GM21447 (cell line): ENCODE measurements around the gene RRP9.

Experiments
- ATAC-seq: cut with Tn5 transposase; IDR thresholded peaks from one replicate; pipeline ENCODE4 v1.9.1; 2021; ENCODE audit not compliant: unreplicated experiment

RRP9 gene

DNA sequence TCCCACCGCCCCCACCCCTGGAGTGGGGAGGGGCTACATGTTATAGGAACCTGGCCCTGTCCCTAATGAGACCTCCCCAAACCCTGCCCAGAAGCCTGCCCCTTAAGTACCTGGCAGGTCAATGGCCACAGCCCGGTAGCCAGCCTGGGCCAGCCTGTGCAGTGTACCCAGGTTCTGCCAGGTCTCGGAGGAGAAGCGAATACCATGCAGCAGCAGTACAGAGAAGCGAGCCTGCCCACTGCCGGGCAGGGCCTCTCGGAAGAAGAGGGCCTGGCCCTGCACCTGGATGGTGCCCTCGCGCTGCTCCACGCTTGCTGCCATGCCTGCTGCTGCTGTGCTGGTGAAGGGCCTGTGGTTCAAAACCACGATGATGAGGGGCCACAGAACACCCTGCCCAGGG, 29.6 kb upstream of the RRP9 start:
- no peak for ATAC-seq

DNA sequence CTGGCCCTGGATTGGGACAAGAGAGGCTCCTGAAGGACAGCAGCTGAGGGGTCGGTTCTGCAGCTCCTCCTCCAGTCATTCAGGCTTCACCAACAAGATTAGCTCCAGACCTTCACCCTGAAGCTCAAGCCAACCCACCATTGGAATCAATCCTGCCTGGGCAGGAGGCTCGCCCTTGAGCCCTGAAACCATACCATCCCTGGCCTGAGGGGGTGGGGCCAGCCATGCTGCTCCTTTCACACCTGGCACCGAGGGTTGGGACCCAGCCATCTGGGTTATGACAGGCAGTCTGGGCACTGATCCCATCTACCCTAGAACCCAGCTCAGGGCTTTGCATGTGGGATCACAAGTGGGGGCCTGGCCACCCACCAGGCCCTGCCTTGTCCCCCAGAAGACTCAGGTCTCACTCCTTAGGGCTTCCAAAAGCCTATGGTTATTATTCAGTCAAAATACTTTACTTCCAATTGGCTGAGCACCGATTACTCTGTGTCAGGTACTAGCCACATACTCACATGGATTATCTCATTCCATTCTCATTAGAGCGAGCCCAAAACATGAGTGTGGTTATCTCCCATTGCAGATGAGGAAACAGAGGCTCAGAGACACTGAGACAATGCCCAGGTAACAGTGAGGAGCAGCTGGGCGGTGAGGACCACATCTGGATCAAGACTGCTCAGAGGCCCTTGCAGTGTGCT, 29.0 kb upstream of the RRP9 start:
- ATAC-seq: no peak

DNA sequence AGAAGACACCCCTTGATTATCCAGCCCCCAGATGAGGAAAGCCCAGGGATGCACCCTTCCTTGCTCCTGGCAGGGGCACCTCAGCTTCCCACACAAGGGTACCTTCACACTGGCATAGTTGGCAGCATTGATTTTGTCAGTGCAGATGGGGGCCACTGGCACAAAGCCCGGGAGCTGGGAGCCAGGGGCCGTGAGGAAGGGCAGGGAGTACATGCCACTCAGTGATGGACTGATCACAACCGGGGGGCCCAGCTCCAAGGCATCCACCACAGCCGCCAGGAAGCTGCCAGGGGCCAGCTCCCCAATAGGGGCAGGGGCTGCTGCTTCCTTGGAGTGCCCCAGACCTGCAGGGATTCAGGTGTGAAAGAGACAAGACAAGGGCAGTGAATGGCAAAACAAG, 28.1 kb upstream of the RRP9 start:
- no peak for ATAC-seq

DNA sequence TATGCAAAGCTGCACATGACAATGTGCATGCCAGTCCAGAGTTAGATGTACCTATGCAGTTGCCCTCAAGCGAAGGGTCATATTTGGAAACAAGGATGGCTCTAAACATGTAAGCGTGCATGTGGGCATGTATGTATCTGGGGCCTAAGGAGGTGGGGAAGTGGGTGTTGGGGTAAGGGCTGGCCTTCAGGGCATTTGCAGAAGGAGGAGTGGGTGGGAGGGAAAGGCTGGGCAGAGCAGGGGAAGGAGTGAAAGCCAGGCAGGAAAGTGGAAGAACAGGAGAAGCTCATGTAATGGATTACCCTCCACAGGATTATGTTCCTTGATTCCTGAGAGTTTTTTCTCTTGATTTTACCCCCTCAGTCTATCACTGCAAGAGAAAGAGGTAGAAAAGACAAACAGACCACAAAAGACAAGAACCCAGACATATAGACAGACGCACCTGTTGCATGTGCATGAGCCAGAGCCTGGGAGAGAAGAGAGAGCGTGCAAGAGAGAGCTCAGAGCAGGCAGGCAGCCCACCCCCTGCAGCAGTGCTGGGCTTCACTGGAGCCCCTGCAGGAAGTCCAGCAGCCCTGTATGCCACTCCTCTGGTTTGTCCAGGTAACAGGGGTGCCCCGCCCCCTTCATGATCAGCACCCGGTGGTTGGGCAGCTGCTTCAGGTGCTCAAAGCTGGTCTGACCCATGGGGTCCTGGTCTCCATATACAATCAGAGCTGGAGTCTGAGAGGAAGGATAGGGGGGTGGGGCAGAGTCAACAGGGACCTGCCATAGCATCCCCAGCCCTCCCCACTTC, 27.4 kb upstream of the RRP9 start:
- ATAC-seq: no peak

- no peak for ATAC-seq
These were observed 26.6 kb upstream of the RRP9 start for GRCh38 chr3:51968170-51968775.

DNA sequence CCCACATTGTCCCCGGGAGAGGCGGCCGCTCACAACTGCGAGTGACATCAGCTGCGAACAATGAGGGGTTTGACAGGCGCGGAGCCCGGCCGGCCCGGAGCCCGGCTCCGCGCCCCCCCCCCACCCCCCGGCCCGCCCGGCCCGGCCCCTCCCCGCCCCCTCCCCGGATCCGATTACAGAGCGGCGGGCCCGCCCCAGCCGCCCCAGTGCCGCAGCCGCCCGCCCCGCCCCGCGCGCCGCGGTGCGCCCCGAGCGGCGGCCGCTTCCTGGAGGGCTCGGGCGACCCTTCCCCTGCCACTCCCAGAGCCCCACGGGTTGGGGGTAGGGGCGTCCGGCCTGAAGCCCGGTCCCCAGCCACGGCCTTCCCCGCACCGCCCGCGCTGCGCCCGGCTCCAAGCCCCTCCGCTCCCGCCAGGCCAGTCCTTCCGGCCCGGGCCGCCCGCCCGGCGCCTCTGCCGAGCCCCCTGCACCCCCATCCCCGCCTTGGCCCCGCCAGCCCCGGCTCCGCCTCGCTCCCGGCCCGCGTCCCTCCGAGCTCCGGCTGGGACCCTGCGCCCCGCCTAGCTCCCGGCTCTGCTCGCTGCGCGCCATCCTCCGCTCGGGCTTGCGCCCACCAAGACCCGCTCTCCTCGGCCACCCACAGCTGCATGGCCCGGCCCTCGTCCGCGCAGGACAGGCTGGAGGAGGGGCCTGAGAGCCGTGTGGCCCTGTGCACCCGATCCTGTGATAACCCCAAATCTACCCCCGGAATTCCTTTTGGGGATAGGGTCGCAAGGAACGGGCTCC, 25.9 kb upstream of the RRP9 start, which contains the start of gene PCBP4:
TSS of gene PCBP4 (minus strand) at position 71 of the 786 bp plus-strand sequence. CDS start 6,214 bp downstream, outside the sequence.
- ATAC-seq: peak; percentile 48

GRCh38 chr3:51966922-51967383, 25.2 kb upstream of the RRP9 start:
- ATAC-seq: peak; percentile 50

DNA sequence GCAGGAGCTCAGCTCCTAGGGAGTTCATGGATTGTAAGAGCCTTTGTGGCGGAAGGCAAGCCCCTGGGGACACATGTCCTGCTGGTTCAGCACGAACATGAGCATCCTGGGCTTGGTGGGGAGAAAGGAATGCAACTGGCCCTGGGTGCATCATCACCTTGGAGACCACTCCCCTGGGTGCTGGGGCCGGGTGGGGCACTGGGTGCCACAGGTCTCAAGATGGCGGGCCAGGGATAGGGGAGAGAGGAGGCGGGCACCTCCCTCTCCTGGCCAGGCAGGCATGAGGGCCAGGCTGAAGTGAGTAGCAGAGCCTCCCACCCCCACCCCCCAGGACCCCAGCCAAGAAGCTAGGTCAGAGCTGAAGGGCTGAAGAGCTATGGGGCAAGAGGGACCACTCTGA, 24.8 kb upstream of the RRP9 start:
- ATAC-seq: no peak

GRCh38 chr3:51966016-51966415, 24.3 kb upstream of the RRP9 start:
- ATAC-seq: no peak

- ATAC-seq: no peak
These were observed 22.8 kb upstream of the RRP9 start for GRCh38 chr3:51964521-51964920.

GRCh38 chr3:51963951-51964451, 22.3 kb upstream of the RRP9 start:
- no peak for ATAC-seq

- ATAC-seq: no peak
These were observed 21.3 kb upstream of the RRP9 start for GRCh38 chr3:51962854-51963530.

DNA sequence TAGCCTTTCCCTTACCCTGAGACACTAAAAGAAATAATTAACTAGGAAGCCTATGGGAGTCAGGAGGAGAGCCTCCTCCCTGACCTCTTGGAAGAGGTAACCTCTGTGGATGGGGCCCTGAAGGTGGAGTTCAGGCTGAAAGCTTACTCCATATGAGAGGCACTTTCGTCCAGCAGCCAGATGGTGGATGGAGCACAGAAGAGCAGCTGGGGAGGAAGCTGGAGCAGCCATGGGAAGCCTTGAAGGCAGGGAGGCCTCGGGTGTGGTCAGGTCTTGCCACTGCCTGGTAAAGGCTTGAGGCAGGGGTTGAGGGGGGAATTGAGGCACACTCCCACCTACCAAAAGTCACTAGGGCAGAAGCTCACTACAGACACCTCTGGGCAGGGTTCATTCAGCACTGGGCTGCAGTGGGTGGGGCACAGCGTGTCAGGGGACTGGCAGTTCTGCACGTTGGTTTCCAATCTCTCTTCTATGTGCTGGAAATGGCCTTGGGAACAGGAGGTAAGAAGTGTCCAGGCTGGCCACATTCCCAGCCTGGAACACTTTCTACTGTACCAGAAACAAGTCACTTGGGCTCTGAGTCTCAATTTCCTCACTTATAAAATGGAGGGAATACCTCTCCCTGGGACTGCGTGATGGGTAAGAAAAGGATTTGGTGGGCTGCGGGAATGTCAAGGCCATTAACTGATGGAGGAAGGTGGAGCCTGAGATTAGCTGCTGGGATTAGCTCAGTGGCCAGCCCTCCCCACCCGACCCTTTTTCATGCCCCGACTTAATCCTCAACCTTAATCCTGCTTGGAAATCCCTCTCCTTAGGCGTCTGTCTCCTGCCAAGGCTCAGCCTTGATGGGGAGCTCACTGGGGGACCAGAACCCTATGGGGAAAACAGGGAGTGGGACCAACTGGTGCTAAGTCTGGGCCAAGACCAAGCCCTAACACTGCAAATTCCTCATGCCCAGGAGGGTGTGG, 20.2 kb upstream of the RRP9 start:
- no peak for ATAC-seq

DNA sequence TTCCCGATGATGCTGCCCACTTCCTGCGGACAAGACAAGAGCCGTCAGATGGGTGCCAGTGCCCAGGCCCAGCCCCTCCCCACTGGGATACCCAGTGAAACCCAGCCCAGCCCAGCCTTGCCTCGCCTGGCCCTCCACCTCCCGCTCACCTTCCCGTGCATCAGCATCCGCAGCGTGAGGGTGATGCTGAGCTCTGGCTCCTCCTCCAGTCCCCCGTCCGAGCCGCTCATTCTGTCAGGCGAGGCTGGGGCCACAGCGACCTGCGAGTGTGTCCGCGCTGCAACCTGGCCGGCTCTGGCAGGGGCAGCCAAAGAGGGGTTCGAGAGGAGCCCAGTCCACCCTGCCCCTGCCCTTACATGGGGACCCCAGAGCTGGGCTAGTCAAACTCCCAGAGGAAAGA, 19.3 kb upstream of the RRP9 start:
- ATAC-seq: no peak

- no peak for ATAC-seq
These were observed 18.7 kb upstream of the RRP9 start for GRCh38 chr3:51960386-51960785.

- no peak for ATAC-seq
These were observed 17.9 kb upstream of the RRP9 start for GRCh38 chr3:51959651-51960050.

DNA sequence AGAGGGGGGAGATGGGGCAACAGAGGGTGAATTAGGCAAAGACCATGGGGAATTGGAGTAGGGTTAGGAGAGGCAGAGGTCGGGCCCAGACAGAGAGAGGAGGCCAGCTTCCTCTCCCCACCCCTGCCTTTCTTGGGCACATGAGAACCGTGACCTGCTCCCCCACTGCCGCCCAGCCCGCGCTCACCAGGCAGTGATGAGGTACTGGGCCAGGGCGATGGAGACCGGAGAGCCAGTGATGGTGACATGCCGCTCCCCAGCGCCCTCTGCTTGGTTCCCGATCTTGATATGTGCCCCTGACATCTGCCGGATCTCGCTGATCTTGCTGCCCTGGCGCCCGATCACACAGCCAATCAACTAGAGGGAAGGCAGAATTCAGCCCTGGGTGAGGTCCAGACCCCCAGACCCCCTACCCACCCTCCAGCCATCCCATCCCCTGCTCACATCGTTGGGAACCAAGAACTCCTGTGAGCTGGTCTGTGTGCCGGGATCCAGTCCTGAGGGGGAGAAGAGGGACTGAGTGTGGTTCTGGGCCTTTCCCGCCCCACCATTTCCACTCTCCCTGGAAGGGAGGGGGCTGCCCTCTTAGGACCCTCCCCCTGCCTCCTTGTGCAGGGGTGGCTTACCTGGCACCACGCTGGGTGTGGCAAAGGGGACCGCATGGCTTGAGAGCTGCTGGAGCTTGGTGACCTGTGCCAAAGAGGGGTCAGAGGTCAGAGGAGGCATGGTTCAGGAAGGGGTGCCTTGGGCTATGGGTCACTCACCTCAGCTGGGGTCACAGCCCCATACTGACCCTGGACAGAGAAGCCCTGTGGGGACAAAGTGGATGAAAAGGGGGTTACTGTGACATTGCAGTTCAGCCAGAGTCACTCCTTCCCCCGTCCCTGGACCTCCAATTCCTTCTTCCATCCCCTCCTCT, 17.2 kb upstream of the RRP9 start:
- no peak for ATAC-seq

- ATAC-seq: no peak
These were observed 16.0 kb upstream of the RRP9 start for GRCh38 chr3:51957520-51958205.
